ENCODE results near the gene GRP.

Gene GRP

DNA sequence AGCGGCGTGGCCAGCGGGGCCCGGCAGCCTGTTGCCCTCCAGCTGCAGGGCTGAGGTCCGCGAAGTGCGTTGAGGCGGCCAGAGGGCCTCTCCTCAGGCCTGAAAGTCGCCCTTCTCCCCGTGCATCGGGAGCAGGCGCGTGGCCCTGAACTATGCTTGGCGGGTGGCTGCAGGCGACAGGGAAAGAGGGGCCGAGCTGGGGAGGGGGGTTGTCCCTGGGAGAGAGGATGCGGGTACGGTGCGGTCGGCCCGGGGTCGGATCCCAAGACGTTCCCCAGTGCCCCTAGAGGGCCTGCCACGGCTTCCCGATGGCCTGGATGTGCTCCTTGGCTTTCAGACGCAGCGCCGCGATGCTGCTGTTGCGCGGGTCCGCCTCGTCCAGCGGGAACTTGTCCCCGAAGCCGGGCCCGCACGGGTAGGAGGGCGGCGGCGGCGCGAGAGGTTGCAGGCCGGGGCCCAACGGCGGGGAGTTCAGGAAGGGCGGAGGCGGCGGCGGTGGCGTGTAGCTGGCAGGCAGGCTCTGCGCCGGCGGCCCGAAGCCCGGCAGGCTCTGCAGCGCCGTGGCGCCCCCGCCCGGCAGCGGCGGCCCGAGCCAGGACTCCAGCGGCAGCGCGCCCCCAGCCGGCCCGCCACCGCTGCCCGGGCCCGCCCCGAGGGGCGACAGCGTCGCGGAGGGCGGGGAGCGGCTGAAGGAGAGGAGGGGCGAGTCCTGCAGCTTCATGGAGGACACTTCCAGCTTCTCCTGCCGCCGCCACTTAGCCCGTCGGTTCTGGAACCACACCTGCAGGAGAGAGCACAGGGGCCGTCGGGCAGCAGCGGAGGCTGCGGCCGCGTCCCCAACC lies 49.0 kb downstream of the GRP start:
- DNase-seq: no peak

DNA sequence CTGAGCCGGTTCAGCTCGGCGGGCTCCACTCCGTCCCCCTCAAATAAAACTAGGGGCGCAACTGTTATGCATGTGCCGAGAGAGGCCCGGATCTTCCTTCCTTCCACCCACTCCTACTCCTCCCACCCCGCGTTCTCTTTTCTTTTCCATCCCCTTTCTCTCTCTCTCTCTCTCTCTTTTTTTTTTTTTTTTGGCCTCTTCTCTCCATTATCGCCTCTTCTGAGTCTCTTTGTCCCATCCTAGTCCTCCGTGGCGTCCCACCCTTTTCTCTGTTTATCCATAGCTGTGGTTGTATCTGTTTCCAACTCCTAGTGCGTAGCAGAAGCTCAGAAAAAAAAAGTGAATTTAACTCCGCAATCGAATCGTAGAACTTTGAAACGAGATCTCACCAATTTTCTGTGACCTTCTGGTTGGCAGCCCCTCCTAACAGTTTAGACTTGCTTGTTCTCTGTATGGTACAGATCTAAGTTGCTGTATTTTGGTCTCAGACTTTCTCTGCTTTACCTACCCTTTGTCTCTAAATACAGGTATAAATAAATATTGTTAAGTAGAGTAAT lies 49.7 kb downstream of the GRP start:
- DNase-seq: no peak

DNA sequence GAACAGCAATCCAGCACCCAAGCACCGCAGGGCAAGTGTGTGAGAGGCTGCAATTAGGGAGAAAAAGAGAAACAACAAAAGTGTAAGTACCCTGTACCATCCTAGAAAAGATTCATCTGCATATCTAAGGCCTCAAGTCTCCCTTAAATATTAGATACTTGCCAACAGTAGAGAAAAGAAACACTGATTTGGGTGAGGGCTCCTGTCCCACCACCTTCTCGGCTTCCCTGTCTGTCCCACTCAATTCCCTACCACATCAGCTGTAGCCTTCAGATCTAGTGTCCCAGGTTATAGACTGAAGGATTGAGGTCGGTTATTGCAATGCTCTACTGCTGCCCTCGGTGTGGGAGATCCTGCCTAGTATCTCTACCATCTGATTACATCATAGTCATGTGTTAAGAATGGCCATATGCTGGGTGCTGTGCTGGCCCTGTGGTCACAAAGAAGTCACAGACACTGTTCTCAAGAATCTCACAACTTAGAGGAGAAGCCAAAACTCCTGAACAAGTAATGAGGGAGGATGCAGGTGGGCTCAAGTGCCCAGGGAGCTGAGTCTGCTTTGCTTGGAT lies 50.8 kb downstream of the GRP start:
- DNase-seq: no peak

DNA sequence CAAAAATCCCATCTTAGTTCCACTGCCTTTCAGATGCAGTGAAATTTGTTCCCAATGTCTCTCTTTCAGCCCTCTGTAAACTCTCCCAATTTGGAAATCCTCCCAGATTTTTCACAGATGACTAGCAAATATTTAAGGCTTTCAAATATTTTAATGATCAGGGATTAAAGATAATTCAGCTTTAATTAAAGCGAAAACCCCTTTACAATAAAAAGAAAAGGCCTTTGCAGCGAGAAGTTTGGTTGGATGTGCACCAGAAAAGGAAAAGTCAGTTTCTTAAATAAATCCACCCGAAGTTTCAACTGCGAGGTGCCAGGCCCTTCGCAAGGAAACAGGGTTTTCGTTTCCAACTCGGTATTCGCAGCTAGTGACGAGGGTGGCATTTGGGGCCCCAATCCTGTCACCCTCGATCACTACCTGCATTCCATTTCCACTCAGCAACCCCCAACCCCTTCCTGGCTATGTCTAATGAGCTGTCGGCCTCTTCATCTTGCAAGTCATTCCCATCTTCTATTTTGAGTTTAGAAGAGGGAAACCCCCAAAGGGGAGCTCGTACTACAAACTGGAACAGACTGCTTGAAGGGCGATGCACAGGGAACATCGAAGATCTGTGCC lies 51.8 kb downstream of the GRP start:
- DNase-seq: no peak

DNA sequence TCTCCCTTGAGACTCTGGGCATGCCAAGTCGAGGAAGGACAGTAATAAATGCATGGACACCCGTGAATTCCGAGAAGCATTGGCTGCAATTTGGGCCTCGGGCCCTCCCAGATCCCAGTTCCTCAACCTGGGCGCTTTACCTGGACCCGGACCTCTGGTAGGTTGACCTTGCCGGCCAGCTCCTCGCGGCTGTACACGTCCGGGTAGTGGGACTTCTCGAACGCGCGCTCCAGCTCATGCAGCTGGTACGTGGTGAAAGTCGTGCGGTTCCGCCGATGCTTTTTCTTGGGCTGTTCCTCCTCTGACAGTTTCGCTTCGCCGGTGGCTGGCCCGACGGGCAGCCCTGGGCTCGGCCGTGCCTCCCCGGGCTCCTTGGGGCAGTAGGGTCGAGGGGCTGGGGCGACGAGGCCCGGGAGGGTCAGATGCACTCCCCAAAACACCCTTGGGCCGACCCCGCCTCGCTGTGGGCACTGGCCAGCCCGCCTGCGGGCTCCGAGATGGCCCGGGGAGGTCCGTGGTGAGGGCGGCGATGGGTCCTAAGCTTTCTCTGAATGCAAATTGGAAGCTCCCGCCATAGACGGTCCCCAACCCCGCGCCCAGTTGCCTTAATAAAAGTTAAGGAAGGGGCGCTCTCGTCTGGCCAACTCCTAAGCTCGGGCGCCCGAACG lies 52.4 kb downstream of the GRP start:
- no peak for DNase-seq

DNA sequence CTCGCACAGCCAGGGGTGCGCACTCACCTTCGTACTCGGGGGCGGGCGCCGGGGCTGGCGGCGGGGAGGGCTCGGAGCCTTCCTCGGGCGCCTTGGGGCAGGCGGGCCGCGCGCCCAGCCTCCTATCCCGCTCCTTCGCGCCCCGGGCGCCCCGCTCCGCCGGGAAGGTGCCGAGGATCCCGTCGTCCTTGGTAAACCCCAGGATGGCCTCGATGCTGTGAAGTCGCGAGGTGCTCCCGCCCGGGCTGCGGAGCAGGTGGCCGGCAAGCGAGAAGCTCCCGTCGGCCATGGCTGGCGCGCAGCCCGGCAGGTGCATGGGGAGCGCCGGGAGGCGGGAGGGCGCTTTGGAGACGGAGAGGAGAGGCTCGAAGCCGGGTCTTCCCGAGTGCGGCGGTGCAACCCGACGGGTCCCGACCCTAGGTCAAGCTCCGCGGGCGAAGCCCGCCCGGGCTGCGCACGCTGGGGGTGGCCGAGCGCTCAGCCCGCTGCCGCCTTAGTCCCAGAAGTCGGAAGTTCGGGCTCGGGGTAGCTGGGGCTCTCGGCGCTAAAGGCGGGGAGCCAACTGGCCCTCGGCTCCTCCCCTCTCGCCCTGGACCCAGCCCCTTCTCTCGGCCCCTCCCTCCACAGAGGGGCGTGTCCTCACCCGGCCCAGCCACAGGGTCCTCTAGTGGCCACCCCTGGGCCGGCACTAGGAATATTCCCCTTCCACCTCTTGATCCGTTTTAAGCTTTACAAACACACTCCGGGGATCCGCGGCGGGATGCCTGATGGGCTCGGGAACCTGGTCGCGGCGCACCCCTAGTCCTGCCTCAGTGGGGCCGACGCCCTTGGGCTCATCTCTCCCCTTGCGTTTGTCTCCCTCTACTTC lies 53.2 kb downstream of the GRP start, which contains the start of gene RAX:
Gene RAX (minus strand): TSS at position 564 of the 868 bp plus-strand sequence. CDS start 248 bp downstream, at position 316.
- no peak for DNase-seq

DNA sequence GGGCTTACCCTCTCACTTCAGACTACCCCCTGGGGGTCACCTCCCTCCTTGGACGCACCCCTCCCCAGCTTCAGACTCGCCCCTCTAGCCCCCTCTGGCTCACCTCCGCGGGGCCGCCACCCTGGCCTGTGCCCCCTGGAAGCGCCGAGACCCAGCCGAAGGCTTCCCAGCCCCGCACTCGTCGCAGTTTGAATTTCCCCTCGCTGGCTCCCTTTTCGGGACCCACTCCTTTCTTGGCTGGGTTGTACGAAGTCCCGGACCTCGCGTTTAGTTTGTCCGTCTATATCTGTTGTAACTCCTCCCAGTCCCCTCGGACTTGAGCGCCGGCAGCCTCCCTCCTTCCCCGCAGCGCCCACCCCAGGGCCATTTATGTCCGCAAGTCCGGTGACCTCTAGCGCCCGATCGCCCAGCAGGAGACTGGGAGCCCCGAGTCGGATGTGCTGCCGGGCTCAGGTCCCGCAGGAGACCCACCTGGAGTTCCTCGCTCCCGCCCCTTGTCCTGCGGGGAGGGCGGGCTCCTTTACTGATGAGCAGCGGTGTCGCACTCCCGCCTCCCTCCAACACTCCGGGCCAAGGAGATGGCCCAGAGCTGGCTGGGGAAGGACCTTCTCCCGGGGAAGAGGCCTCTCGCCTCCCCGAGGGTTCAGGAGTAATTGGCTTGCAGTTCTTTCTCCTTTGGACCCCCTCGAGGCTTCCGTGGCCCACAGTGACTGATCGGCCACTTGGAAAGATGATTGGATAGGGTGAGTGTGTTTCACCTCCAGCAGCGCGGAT lies 54.0 kb downstream of the GRP start:
- no peak for DNase-seq

DNA sequence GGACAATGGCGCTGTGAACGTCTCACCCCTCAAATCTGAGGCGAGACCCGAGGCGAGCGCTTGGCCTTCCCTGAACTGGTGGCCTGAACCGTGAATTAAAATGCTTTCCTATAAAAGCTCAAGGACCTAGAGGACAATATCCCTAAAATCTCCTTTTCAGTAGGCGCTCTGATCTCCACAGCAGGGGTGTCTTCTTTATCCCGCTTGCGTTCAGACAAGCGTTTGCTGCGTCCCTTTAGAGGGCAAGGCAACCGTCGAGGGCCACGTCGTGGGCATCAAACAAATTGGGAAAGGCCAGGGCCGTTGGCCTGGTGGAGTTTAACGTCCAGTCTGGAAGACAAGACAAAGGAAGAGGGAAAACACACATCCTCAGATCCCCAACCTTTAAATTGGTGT lies 54.6 kb downstream of the GRP start:
- no peak for DNase-seq

DNA sequence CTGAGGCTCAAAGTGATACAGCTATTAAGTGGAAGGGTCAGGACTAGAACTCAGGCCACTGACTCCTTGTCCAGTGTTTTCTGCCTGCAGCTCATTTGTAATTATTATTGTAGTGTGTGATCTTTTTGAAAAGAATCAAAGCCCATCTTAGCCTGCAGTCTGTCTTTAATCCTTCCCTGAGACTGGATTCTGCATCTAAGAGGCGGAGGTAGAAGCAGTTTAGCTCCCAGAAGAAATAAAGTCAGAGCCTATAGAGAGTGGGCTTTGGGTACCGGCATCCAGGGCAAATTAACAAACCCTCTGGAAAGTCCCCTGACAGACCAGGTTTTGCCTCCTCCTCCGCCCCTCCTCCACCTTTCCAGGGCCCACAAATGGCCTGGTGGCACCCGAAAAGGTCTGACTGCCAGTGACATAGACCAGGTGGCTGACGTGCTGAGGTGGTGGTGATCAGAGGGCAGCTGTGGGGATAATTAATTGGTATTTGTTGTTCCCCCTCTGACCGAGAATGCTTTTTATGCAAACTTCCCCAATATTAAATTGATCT lies 55.5 kb downstream of the GRP start:
- DNase-seq: no peak

DNA sequence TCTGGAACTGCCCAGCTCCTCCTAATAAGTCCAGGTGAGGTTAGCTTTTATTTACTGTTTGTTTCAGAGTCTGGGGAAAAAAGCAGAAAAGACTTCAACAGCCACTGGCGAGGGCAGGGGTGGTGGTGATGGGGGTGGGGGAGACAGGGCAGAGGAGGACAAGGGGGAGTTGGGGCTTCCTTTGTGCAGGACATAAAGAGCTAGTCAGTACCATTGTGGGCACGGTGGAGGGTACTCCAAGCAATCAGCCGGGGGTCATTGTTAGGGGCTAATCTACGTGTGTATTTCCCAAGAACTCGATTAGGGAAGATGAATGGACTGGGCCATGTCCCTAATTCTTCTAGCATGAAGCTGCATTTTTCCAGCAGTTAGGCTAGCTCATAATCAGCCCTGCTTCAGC lies 56.1 kb downstream of the GRP start:
- no peak for DNase-seq

DNA sequence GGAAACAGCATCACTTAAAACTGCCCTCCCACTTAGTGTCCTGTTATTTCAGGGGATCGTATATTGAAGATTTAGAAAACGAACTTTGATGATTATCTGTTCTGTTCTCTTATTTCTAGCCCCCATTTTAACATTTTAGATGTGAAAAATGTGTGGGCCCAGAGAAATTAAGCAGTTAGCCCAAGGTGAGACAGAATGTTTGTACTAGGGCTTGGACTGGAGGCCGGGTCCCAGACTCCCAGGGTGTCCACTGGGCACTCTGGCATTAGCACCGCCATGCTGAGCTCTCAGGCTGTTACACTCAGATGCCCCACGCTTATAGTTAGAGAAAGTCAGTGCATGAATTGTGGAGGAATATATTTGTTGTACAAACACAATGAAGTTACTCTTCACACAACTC lies 58.8 kb downstream of the GRP start:
- DNase-seq: no peak

DNA sequence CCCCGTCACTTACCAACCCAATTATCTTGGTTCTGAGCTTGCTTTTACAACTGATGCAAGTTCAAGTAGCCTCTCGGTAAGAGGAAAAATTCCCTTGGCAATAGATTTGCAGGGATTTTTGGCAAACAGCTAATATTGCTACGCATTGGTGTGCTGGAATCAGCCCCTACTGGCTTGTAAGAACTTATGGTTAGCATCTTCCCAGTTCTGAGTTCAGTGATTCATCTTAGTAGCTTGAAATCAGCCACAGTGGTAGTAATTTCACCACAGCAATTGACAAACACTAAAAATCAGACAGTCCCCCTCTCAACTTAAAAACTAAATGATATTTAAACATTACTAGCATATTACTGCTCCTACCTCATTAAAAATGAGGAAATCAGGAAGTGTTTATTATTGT lies 59.2 kb downstream of the GRP start:
- no peak for DNase-seq

DNA sequence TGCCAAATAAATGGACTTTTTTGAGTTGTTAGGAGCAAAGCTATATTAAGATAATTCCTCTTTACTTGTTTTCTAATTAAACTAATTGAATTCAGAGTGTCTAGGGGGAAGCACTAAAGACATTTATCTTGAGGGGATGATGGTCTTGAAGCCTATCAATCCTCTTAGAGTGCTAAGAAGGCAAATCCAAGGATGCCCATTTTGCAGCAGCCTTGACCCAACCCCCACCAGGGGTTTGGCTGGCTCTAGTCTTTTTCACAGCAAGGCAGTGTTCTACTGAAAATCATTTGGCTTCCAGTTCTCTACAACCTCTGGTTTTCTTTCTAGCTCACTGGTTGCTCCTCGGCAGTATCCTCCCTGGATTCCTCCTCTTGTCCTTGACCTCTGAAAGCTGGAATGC lies 59.8 kb downstream of the GRP start:
- no peak for DNase-seq
